Ectodermal cell (in vitro differentiated cells): ENCODE measurements around the gene KCNIP2.

ENCODE experiments used
- H3K27ac ChIP-seq: 2 replicates; pipeline ENCODE4 v1.7.0; 2013; ENCODE audit warnings: mild to moderate bottlenecking, low read depth, low read length; ENCODE audit not compliant: insufficient read depth, poor library complexity, severe bottlenecking
- H3K27me3 ChIP-seq: 2 replicates; pipeline ENCODE4 v1.7.0; 2013; ENCODE audit warnings: mild to moderate bottlenecking, low read length; ENCODE audit not compliant: insufficient read depth, control insufficient read depth, poor library complexity, severe bottlenecking
- H3K36me3 ChIP-seq: one replicate; pipeline ENCODE4 v1.7.0; 2013; ENCODE audit warnings: low read length; ENCODE audit not compliant: control insufficient read depth, insufficient read depth
- H3K4me1 ChIP-seq: one replicate; pipeline ENCODE4 v1.7.0; 2013; ENCODE audit warnings: low read length; ENCODE audit not compliant: control insufficient read depth, insufficient read depth
- H3K4me3 ChIP-seq: 2 replicates; pipeline ENCODE4 v1.7.0; 2013; ENCODE audit warnings: low read depth, low read length, control low read depth; ENCODE audit not compliant: insufficient read depth
- H3K9me3 ChIP-seq: 2 replicates; pipeline ENCODE4 v1.7.0; 2013; ENCODE audit warnings: mild to moderate bottlenecking, low read length, moderate library complexity; ENCODE audit not compliant: control insufficient read depth
- WGBS, 2 experiments: methylation state at CpG; one replicate each; pipeline ENCODE4 v1.1.7; 2013; ENCODE audit warnings: missing lambda C conversion rate in 2 of 2; 5-methylcytosine and 5-hydroxymethylcytosine counted together

Gene KCNIP2

GRCh38 chr10:101778151-101778780 is 65.3 kb downstream of the KCNIP2 start:
- peaks cover 57% of the 10 kb centered on the region for H3K4me1 ChIP-seq
- no peak overlapping the region for H3K27ac ChIP-seq
- H3K4me3 ChIP-seq = no peak overlapping the region
- H3K27me3 ChIP-seq = peaks cover 71% of the 10 kb centered on the region
- 29 to 30% methylated on average over 12 of the region's 12 CpGs for WGBS, 2 experiments
- H3K9me3 ChIP-seq = no peaks in the 10 kb centered on the region
- no peaks in the 10 kb centered on the region for H3K36me3 ChIP-seq

- Histone ChIP-seq H3K36me3 (no peaks in the 10 kb centered on the region), H3K9me3 (no peaks in the 10 kb centered on the region), H3K27ac (no peak overlapping the region), H3K4me3 (no peak overlapping the region), H3K27me3 (peaks cover 77% of the 10 kb centered on the region), H3K4me1 (peaks cover 60% of the 10 kb centered on the region)
- 84 to 92% methylated on average over 3 of the region's 3 CpGs for WGBS, 2 experiments
Measured at GRCh38 chr10:101777619-101778145, 65.9 kb downstream of the KCNIP2 start.

- H3K27me3 ChIP-seq = peaks cover 91% of the 10 kb centered on the region
- H3K4me1 ChIP-seq = peaks cover 63% of the 10 kb centered on the region
- WGBS, 2 experiments = 2% methylated on average over 63 to 73 of the region's 74 CpGs
- no peaks in the 10 kb centered on the region for H3K36me3 ChIP-seq
- H3K4me3 ChIP-seq = peak overlapping the region; percentile 16
- H3K27ac ChIP-seq = no peak overlapping the region
- no peaks in the 10 kb centered on the region for H3K9me3 ChIP-seq
Measured at GRCh38 chr10:101776161-101776817, 67.3 kb downstream of the KCNIP2 start.
